Smooth muscle cell (in vitro differentiated cells): ENCODE data around the gene KHDC3L. TPM values are rescaled to one million over a fixed set of nuclear protein-coding genes. Genes with fewer than 3 reads are reported as not detected.

ENCODE experiments used
- DNase-seq: peaks from one replicate; lab custom pipeline; 2025; ENCODE audit not compliant: unreplicated experiment; lab: John Stamatoyannopoulos, UW
- H2AFZ ChIP-seq: fragments of 200-600 bp; sonication (generic); 2 replicates; pipeline ENCODE4 v1.6.0; 2016; ENCODE audit warnings: antibody characterized with exemption, low read depth, mild to moderate bottlenecking
- H3F3A ChIP-seq: fragments of 200-600 bp; sonication (generic); 2 replicates; pipeline ENCODE4 v1.6.0; 2017; ENCODE audit warnings: antibody characterized with exemption, low read depth
- H3K27ac ChIP-seq: fragments of 200-600 bp; sonication (generic); 2 replicates; pipeline ENCODE4 v1.5.1; 2016; ENCODE audit warnings: low read depth, mild to moderate bottlenecking
- H3K27me3 ChIP-seq: fragments of 200-600 bp; sonication (generic); 2 replicates; pipeline ENCODE4 v1.6.1; 2016; ENCODE audit warnings: low read depth, mild to moderate bottlenecking
- H3K36me3 ChIP-seq: fragments of 200-600 bp; sonication (generic); 2 replicates; pipeline ENCODE4 v1.5.1; 2016; ENCODE audit warnings: low read depth
- H3K4me1 ChIP-seq: fragments of 200-600 bp; sonication (generic); 2 replicates; pipeline ENCODE4 v1.5.1; 2016; ENCODE audit warnings: low read depth
- H3K4me2 ChIP-seq: fragments of 200-600 bp; sonication (generic); 2 replicates; pipeline ENCODE4 v1.6.0; 2016; ENCODE audit warnings: mild to moderate bottlenecking
- H3K4me3 ChIP-seq: fragments of 200-600 bp; sonication (generic); 2 replicates; pipeline ENCODE4 v1.5.1; 2016; ENCODE audit warnings: mild to moderate bottlenecking
- H3K79me2 ChIP-seq: fragments of 200-600 bp; sonication (generic); 2 replicates; pipeline ENCODE4 v1.6.0; 2016; ENCODE audit warnings: low read depth, mild to moderate bottlenecking
- H3K9ac ChIP-seq: fragments of 200-600 bp; sonication (generic); 2 replicates; pipeline ENCODE4 v1.6.0; 2016; ENCODE audit warnings: low read depth
- H3K9me3 ChIP-seq: fragments of 200-600 bp; sonication (generic); replicated peaks from 2 replicates; pipeline ENCODE4 v1.5.1; 2016; ENCODE audit warnings: low read depth
- H4K20me1 ChIP-seq: fragments of 200-600 bp; sonication (generic); 2 replicates; pipeline ENCODE4 v1.6.0; 2016; ENCODE audit warnings: low read depth
- WGBS: methylation state at CpG from one replicate; pipeline ENCODE4 v1.1.7; 2016; ENCODE audit warnings: low lambda C conversion rate; 5-methylcytosine and 5-hydroxymethylcytosine counted together
- polyA plus RNA-seq: library from polyadenylated mRNA; unstranded; fragments of >200 nt; fragmentation: Nextera tagmentation; extraction: Ambion mirVana; gene quantifications from 2 replicates; pipeline ENCODE4 v1.2.1, GENCODE V29; 2016
- total RNA-seq: library from RNA; depleted of rRNA; stranded (reverse); fragments of >200 nt; gene quantifications from 2 replicates; pipeline ENCODE4 v1.2.3, GENCODE V29; 2014
- TF ChIP-seq, protein P1 (sequence below): fragments of 200-600 bp; sonication (generic); IDR thresholded peaks from 2 replicates; pipeline ENCODE4 v1.5.1; 2017; ENCODE audit warnings: borderline replicate concordance, mild to moderate bottlenecking, antibody characterized with exemption; ENCODE audit not compliant: insufficient read depth, poor library complexity, severe bottlenecking

Gene KHDC3L, protein sequence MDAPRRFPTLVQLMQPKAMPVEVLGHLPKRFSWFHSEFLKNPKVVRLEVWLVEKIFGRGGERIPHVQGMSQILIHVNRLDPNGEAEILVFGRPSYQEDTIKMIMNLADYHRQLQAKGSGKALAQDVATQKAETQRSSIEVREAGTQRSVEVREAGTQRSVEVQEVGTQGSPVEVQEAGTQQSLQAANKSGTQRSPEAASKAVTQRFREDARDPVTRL
- total RNA-seq (not detected in 2 replicates), polyA plus RNA-seq (0.53 TPM in 1 of 2 replicates, not detected in the other)

DNA sequence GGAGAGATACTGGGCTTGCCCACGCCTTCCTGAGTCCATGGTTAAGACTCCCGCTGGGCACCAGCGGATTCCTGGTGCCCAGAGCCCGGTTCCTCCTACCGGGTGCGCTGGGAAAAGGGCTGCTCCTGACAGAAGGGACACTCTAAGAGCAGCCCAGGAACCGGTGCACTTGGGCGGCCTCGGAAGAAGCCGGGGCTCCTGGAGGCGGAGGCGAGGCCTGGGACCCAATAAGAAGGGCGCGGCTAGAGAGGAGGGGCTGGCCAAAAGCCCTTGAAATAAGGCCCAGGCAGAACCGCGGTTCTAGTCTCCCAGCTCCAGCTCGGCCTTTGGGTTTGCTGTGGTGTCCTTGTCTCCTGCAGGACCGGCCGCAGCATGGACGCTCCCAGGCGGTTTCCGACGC lies at the start of gene KHDC3L:
TSS of gene KHDC3L (plus strand) at position 301 of the 400 bp plus-strand sequence. CDS start at position 373, 72 bp downstream.
- no peak for DNase-seq
- WGBS: 96% methylated on average over 23 of the region's 23 CpGs

DNA sequence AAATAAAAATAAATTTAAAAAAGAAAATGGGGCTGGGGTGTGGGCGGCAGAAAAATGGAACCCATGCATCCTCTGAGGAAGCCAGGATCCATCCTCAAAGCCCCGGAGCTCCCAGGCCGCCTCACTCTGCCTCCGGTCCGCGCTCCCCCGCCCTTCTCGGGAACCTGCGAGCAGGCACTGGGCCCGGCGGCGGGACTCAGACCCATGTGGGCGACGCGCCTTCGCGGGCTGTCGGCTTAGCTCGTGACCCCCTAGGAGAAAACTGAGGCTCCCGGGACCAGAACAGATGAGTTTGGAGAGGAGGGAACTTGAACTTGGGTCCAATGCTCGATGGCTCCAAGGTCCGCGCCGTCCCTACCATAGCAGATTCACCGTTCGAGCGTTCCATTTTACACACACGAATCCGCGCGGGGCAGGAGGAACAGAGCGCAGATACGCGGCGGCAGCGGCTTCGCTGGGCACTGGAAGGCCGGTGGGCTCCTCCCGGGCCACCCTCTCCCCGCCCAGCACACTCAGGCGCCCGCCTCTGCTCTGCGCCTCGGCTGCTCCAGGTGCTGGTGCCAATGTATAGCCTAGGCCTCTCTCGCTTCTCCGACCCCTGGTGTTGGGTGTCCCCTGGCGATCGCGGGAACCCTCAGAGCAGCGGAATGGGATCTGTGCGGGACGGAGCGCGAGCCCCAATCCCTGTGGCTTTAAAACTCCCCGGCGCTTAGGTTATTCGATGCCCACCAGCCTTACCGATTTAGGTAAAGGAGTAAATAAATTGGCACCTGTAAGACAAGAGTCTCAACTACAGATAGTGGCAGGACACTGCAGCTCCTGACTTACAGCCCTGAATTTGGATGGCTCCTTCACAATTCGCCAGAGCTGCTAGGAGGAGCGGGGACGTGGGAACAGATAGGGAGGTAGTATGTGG lies 47.6 kb upstream of the KHDC3L start:
- Histone ChIP-seq H3K9me3 (no peaks in the 10 kb centered on the region), H4K20me1 (no peaks in the 10 kb centered on the region), H3K27ac (no peak overlapping the region), H3K79me2 (no peaks in the 10 kb centered on the region), H3K4me1 (peaks cover 4% of the 10 kb centered on the region), H3K36me3 (no peaks in the 10 kb centered on the region), H3K4me3 (no peak overlapping the region), H3K4me2 (no peak overlapping the region), H3F3A (no peaks in the 10 kb centered on the region), H2AFZ (no peak overlapping the region), H3K9ac (no peak overlapping the region), H3K27me3 (no peaks in the 10 kb centered on the region)
- 96% methylated on average over 58 of the region's 61 CpGs for WGBS
- TF ChIP-seq, protein P1, sequence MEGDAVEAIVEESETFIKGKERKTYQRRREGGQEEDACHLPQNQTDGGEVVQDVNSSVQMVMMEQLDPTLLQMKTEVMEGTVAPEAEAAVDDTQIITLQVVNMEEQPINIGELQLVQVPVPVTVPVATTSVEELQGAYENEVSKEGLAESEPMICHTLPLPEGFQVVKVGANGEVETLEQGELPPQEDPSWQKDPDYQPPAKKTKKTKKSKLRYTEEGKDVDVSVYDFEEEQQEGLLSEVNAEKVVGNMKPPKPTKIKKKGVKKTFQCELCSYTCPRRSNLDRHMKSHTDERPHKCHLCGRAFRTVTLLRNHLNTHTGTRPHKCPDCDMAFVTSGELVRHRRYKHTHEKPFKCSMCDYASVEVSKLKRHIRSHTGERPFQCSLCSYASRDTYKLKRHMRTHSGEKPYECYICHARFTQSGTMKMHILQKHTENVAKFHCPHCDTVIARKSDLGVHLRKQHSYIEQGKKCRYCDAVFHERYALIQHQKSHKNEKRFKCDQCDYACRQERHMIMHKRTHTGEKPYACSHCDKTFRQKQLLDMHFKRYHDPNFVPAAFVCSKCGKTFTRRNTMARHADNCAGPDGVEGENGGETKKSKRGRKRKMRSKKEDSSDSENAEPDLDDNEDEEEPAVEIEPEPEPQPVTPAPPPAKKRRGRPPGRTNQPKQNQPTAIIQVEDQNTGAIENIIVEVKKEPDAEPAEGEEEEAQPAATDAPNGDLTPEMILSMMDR: no peak
- DNase-seq: no peak

More for the DNA sequence above, at the start of gene KHDC3L:
- Histone ChIP-seq H3K79me2 (no peaks in the 10 kb centered on the region), H2AFZ (no peak within 1 kb of the TSS), H3K9me3 (no peaks in the 10 kb centered on the region), H3K27me3 (no peaks in the 10 kb centered on the region), H3K27ac (no peak within 1 kb of the TSS), H4K20me1 (no peaks in the 10 kb centered on the region), H3K4me3 (no peak within 1 kb of the TSS), H3K4me1 (no peaks in the 10 kb centered on the region), H3K9ac (no peak within 1 kb of the TSS), H3K36me3 (no peaks in the 10 kb centered on the region), H3K4me2 (no peak within 1 kb of the TSS), H3F3A (no peaks in the 10 kb centered on the region)
- TF ChIP-seq, protein P1: no peak

DNA sequence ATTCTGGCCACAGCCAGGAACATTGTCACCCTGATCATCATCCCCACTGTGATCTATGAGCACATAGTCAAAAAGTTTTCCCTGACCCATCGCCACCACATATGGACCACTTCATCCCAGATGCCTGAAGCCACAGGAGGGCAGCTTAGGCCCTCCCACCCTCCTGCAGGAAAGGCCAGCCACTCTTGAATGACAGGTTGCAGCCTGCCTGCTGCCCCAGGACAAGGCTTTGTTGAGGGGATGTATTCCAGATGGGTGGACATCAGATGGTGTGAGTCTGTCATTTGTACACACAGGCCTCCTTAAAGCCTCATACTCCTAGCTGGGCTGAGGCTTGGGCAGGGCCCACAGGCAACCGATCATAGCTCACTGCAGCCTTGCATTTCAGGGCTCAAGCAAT lies 39.1 kb upstream of the KHDC3L start:
- 81% methylated on average over 2 of the region's 2 CpGs for WGBS
- H3K4me3 ChIP-seq: no peak overlapping the region
- no peaks in the 10 kb centered on the region for H3K27me3 ChIP-seq
- H3K4me1 ChIP-seq: no peaks in the 10 kb centered on the region
- no peaks in the 10 kb centered on the region for H3K9me3 ChIP-seq
- H2AFZ ChIP-seq: no peak overlapping the region
- no peaks in the 10 kb centered on the region for H4K20me1 ChIP-seq
- H3F3A ChIP-seq: no peaks in the 10 kb centered on the region
- H3K27ac ChIP-seq: no peak overlapping the region
- H3K4me2 ChIP-seq: no peak overlapping the region
- H3K79me2 ChIP-seq: no peaks in the 10 kb centered on the region
- DNase-seq: no peak
- H3K9ac ChIP-seq: no peak overlapping the region
- no peaks in the 10 kb centered on the region for H3K36me3 ChIP-seq
- TF ChIP-seq, protein P1: no peak
